Stimulated activated CD4-positive, alpha-beta T cell treated with anti-CD3 and anti-CD28 coated beads, Interleukin-1b, Interleukin-23, amount 100 ng/mL, for 48 hours (primary cell): ENCODE measurements around the gene NRSN2.
"Not testable (repeated sequence)": the region's sequence is repeated elsewhere in the genome, so short reads cannot be mapped to it uniquely, and the experiment has no call there.

Experiments
- DNase-seq: peaks from one replicate; pipeline ENCODE4 v3.0.0-alpha.2; 2020

NRSN2 gene

DNA sequence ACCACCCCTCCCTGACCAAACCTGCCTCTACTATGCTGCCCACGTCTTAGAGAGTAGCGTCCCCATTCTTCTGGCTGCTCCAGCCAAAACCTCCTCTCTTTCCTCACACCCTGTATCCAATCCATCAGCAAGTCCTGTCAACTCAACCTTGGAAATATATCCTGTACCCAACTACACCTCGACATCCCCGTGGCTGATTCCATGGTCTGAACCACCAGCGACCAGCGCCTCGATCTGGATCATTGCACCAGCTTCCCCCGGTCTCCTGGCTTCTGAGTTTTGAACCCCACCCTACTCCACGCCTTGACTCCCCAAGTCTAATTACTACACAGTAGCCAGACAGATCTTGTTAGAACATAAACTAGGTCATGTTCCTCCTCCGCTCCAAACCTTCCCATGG lies 9.8 kb downstream of the NRSN2 start:
- no peak for DNase-seq

DNA sequence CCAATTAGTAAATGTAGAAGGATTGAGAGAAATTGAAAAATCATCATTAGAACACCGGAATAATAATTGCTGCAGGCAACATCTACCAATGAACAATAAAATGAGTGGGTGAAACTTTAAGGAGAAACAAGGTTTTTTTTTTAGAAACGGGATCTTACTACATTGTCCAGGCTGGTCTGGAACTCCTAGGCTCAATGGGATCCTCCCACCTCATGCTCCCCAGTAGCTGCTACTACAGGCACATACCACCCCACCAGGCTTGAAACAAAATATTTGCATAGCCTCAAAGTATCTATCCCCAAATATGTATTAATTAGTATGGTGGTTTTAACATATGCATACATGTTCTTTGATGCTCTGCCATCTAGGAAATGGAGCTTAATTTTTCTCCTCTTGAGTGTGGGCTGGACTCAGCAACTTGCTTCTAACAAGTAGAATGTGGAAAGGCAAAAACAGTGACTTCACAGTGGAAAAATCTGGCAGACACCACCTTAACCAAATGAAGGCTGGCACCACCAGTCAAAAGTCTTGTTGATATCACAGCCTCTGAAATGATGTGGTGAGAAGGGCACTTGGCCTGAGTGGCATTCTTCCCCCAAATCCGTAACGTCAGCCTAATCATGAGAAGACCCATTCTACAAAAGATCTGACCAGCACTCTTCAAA lies 12.1 kb downstream of the NRSN2 start:
- DNase-seq = no peak

DNA sequence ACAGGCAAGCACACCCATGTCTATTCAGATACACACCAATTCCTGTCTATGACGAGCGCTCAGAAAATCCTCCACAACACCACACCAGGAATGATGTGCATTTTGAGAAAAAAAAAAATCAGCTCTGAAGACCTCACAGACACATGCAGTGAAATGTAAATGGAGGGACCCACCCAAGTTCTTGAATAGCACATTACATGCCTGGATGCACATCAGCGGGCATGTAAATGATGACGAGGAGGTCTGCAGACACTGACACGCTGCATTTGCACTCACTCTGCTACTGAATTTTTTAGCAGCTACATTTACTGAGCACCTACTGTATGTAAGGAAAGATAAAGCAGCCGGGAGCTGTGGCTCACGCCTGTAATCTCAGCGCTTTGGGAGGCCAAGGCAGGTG lies 14.7 kb downstream of the NRSN2 start:
- no peak for DNase-seq

DNA sequence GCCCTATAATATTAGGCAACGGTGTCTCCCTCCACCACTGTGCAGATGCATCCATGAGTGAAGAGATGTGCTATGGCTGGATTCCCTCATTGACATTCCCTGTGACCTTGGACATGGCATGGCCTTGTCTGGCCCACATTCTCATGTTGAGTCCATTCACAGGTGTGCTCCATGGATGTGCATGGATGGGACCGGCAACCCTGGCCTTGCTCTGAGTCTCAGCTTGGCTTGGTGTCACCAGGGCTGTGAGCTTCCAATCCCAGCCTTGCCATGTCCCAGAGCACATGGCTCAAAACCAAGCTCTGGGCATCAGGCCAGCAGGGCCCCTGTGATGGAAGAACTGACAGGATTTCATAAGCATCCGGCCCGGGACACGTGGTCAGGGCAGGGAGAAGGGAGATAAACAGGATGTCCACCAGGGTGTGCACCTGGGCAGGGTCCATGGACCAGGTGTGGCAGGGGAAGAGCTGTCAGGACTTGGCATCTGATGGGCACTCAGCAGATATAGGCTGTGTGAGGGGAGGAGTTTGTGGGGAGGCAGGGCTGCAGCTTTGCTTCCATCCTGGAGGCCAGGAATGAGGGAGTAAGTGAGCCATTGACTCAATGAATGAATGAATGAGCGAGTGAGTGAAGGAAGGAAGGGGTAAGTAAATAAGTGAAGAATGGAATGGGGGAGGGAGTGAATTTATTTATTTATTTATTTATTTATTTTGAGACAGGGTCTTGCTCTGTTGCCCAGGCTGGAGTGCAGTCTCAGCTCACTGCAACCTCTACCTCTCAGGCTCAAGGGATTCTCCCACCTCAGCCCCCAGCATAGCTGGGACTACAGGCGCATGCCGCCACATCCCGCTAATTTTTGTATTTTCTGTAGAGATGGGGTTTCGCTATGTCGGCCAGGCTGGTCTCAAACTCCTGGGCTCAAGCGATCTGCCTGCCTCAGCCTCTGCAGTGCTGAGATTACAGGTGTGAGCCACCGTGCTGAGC lies 15.7 kb downstream of the NRSN2 start:
- DNase-seq = peak; percentile 76

DNA sequence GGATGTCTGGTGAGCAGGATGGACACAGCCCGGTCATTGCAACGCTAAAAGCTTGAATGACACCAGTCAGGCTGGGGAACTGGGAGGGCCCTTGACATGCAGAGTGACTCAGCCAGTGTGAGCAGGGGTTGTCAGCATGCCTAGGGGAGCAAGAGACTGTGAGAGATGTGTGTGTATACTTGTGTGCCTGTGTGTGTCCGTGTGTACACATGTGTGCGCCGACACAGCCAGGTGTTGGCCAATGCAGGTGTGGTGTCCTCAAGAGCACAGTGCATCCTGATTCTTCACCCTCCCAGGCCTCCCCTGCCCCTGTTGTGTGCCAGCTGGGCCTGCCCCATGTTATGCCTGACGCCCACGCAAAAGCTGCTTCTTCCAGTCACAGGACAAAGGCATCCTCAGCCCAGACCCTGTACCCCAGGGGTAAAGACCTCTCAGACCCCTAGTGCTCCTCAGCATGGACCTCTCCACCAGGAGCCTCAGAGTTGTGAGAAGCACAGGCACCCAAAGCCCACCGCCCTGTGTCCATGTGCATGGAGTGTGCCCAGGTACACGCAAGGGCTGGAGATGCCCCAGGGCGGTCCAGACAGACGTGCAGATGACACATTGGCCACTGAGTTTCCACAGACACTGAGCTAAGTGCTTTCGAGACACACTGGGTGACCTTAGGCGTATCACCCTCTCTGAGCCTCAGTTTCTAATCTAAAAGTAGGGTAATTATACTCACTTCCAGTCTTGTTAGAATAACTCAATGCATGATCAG lies 16.6 kb downstream of the NRSN2 start:
- no peak for DNase-seq

DNA sequence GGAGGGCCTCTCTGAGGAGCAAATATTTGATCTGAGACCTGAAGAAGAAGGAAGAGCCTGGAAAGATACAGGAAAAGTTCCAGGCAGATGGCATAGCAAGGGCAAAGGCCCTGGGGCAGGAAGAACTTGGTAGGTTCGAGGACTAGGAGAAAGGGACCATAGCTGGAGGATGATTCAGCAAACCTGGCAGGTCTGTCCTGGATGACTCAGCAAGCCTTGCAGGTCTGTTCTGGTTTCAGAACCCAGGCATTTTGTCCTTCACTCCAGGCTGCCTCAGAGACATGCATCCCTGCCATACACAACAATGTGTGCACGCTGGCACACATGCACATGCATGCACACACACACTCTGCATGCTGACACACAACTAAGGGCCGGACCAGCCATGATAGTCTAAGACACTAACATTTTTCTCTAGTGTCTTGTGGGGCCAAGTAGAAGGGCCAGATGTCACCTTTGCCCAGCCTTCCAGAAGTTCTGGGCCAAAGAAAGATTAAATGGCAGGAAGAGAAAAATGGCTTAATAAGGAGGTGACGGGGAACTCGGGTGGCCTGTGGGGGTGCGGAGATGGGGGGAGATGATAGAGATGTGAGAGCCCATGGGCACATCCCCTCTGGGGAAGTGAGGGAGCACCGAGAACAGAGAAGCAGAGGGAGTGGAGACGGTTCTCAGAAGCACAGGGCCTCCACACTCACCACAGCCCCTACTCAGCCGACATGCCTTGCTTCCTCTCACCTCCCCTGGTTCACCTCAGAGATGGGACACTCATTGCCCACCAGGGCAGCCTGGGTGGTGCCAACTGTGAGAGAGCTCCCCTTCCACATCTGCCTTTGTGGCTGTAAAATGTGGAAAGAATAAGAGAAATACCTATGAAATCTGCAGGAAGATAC lies 18.2 kb downstream of the NRSN2 start:
- DNase-seq = peak; percentile 33

DNA sequence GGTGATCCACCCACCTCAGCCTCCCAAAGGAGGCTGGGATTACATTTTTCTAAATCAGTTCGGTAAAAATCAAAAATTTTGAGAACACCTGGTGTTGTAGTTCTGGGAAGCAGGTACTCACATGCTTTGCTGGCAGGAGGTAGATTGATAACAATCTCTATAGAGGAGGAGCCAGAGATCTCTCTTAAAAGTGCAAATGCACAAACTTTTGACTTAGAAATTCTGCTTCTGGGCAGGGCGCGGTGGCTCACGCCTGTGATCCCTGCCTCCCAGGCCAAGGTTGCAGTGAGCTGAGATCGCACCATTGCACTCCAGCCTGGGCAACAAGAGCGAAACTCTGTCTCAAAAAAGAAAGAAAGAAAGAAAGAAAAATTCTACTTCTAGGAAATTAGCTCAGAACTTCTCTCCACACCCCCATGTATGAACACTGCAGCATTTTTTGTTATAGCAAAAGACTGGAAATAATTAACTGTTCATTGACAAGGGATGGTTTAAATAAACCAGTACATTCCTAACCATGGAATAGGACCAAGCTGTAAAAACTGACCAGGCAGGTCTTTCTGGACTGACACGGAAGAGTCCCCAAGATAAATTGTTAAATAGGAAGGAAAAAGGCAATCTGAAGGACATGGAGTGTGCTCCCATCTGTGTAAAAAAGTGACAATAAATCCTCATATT lies 19.3 kb downstream of the NRSN2 start:
- DNase-seq = no peak

DNA sequence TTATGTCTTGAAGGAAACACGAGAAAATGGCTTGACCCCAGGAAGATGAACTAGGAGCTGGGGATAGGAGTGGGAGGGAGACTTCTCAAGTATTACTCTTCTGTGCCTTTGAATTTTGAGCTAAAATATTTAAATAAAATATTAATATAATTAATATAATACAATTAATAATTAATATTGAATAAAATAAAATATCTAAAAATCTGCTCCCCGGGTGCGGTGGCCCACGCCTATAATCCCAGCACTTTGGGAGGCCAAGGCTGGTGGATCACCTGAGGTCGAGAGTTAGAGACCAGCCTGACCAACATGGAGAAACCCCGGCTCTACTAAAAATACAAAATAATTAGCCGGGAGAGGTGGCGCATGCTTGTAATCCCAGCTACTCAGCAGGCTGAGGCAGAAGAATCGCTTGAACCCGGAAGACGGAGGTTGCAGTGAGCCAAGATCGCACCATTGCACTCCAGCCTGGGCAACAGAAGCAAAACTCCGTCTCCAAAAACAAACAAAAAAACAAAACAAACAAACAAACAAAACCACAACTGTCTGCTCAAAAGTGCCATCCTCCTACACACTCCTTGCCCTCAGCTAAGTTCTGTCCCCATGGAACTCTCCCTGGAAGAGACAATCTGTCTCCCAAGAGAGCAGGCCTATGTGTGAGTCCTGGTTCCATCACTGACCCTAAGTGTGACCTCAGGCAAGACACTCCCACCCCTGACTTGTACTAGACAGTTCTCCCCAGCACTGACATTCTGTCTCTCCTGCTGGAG lies 20.0 kb downstream of the NRSN2 start:
- DNase-seq = no peak

DNA sequence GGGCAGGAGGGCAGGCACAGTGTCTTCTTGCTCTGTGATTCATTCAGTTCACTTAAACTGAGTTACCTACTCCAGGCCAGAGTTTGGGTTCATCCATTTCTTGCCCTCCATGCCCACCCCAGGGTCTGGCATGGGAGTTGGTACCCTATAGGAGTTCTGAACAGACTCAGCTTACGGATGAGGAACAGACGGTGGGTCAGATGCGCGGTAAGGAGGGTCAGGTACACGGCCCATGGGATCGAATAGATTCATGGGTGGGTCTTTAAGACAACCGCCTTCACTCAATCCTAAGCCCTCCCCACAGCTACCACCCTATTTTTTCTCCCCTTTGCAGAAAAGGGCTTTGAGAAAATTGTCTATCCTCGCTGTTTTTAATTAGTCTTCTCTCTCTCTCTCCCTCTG lies 20.6 kb downstream of the NRSN2 start:
- DNase-seq = no peak

DNA sequence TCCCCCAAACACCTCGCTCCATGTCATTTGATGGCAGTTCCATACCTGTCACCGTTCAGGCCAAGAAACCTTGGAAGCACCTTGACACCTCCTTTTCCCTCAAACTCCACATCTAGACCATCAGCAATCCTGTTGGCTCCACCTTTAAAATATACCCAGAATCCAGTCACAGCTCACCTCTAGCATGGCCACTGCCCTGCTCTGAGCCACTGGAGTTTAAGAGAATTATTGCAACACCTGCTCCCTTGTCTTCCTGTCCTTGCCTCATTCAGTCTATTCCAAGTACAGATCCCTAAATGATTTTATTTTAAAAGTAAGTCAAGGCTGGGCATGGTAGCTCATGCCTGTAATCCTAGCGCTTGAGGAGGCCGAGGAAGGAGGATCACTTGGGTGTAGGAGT lies 22.0 kb downstream of the NRSN2 start:
- DNase-seq = no peak

DNA sequence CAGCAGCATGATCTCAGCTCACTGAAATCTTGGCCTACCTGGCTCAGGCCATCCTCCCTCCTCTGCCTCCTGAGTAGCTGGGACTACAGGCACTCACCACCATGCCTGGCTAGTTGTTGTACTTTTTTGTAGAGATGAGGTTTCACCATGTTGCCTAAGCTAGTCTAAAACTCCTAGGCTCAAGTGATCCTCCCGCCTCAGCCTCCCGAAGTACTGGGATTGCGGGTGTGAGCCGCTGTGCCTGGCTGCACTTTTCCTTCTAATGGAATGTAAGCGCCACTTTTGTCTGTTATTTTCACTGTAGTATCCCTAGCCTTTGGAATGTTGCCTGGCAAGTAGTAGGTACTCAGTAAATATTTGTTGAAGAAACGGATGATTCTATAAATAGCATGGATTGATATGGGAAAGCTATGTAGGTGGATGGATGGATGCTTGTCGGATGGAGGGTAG lies 23.3 kb downstream of the NRSN2 start:
- no peak for DNase-seq

DNA sequence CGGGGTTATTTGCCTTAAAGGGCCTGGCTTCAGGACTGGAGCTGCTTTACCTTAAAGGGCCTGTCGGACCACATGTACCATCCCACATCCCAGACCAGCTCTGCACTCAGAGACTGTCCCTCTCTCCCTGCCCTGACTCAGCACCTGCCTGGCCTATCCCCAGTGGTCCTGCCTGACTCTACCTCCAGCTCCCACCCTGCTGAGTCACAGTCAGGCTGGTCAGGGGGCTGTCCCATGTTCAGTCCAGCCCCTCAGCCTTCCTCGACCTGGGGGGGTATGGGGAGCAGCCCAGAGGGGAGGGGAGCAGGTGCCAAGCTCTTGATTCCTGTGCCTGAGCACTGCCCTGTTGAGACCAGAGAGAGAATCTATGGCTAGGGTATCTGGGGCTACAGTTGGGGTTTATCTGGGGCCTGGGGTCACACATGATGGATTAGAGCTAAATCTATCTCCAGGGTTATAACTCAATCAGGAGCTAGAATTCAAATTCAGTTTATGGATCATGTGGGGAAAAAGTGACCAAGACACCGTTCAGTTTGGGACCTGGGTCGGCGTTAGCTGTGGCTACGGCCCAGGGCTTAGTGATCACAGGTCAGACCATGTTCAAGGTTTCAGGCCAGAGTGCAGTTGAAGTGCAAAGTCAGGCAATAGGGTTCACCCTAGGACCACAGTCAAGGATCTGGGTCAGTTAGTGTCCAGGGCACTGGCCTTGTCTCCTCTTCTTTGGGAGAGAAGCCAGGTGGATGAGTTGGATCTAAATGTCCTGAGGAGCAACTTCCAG lies 24.3 kb downstream of the NRSN2 start:
- no peak for DNase-seq

DNA sequence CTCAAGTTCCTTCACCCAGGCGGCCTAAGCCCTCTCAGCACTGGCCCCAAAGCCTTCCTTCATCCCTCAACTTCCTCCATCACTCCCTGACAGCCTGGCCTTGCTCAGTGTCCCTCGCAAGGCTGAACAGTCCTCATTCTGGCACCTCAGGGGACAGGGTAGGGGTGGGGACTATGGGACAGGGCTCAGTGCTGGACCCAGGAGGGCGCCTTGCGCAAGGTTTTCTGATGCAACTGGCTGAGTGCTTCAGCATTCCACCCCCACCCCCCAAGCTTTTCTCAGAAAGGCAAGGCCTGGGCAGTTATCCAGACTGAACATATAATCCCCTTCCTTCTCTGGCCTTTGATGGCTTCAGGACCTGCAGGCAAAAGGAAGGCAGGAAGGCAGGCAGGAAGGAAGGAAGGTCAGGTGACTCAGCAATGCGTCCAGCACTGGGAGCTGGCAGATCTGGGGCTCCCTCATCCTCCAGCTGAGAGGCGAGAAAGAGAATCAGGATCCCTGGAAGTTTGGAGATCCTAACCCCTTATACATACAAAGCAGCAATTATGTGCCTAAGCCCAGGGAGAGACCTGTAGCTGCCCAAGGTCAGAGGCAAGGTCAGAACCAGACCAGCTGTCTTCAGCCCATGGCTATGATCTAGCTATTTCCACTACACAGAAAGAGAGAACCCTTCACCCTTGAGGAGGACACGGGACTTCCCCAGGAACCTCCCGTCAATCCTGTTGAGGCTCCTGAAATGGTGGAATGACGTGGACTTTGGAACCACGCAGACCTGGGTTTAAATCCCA lies 25.0 kb downstream of the NRSN2 start:
- DNase-seq = no peak

DNA sequence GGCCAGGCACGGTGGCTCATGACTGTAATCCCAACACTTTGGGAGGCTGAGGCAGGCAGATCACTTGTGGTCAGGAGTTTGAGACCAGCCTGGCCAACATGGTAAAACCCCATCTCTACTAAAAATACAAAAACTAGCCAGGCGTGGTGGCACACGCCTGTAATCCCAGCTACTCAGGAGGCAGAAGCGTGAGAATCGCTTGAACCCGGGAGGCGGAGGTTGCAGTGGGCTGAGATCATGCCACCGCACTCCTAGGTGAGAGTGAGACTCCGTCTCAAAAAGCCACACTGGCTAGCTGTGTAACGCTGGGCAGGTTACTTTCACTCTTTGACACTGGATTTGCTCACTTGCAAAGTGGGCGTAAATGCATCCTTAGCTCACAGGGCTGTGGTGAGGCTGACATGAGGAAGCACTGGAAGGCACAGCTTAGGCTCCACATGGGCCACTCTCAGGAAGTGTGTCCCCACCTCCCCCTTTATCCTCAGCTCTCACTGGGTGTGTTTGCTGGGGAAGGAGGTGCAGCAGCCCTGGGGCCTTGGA lies 25.7 kb downstream of the NRSN2 start:
- not testable (repeated sequence) for DNase-seq

DNA sequence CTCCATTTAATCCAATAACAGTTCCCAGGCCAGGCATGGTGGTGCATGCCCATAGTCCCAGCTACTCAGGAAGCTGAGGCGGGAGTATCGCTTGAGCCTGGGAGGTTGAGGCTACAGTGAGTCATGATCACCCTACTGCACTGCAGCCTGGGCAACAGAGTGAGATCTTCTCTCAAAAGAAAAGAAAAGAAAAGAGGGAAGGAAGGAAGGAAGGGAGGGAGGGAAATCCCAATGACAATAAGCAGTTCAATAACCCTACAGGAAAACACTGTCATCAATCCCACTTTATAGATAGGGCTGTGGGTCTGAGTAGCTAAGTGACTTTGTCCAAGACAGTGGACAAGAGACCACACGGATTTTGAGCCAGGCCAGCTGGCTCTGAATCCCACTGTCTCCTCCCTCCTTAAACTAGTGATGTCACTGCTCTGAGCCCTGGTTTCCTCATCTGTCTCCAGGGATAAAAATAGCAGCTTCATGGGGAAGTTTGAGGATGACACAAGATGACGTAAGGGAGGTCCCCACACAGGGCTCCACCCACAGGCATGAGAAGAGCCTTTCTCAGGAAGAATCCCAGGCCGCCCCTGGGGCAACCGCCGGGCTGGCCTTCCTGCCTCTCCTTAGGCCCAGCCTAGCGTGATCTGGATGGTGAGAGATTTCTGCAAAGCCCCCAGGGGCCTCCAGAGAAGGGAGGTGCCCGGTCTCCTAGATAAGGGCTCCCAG lies 26.4 kb downstream of the NRSN2 start:
- DNase-seq = no peak

DNA sequence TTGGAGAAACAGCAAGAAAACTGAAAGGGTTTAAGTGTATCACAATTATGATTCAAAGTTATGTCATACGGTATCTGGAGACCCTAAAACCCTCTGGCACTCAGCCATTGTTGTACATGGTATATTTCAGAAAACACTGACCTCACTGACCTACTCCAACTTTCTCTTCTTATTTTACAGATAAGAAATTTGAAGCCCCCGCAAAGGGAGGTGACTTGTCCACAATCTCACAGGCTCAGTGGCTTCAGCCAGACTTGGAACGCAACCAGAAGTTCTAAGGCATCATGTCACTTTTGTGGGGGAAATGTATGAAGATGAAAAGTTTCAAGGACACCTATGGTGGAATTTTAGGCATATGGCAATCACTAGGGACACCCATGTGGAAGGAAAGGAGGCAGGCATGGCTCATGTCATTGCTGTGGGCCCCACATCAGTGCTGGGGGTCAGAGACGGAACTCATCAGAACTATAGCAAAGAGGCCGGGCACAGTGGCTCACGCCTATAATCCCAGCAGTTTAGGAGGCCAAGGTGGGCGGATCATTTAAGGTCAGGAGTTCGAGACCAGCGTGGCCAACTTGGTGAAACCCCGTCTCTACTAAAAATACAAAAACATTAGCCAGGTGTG lies 28.5 kb downstream of the NRSN2 start:
- DNase-seq = no peak

DNA sequence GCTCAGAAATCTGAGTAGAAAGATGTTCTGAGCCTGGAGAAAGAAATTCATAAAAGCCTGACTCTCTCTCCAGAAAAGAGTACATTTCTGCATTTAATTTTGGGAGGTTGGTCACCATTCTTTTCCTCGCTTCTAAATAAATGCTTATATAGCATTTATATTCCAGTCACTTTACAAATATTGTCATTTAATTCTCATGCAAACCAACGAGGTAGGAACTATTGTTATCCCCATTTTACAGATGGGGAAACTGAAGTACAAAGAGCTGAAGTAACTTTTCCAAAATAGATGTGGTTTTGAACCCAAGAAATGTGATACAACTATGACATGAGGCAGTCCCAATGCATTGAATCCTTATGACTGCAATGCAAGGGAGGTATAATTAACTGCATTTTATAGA lies 29.2 kb downstream of the NRSN2 start:
- DNase-seq = no peak

DNA sequence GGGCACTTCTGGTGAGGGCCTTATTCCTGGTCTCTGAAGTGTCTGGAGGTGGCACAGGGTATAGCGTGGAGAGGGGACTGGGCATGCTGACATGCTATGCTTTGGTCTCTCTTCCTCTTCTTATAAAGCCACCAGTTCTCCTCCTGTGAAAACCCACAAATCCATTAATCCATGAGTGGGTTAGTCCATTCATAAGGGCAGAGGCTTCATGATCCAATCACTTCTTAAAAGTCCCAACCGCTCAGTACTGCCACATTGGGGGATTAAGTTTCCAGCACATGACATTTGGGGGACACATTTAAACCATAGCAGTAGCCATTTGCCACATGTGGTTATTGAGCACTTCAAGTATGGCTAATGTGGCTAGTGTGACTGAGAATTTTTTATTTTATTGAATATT lies 29.8 kb downstream of the NRSN2 start:
- DNase-seq = no peak
